ENCODE data around the gene TRIM71. TPM values are rescaled to one million over a fixed set of nuclear protein-coding genes. Genes with fewer than 3 reads are reported as not detected.

The TRIM71 gene
- total RNA-seq, 1 donor from 2014 or later = 117 TPM

- Mint-ChIP-seq H3K4me3 (ENCODE audit: unreplicated experiment) (peak overlapping the region; percentile 75), H3K27ac (ENCODE audit: unreplicated experiment) (peak overlapping the region; percentile 82), H3K27me3 (ENCODE audit: unreplicated experiment) (peaks cover 11% of the 10 kb centered on the region), H3K36me3 (ENCODE audit: unreplicated experiment) (no peaks in the 10 kb centered on the region), H3K4me1 (ENCODE audit: low read depth, unreplicated experiment) (peaks cover 80% of the 10 kb centered on the region), H3K9me3 (ENCODE audit: unreplicated experiment) (peaks cover 27% of the 10 kb centered on the region)
- DNase-seq = no peak
- no peak for TF ChIP-seq CTCF (IDR thresholded peaks at IDR 0.05; ENCODE audit: partially characterized antibody, unreplicated experiment)
Observed at GRCh38 chr3:32852146-32852545, 34.3 kb downstream of the TRIM71 start.

- no peak overlapping the region for H3K4me3 Mint-ChIP-seq (ENCODE audit: unreplicated experiment)
- no peaks in the 10 kb centered on the region for H3K36me3 Mint-ChIP-seq (ENCODE audit: unreplicated experiment)
- no peak for DNase-seq
- peaks cover 66% of the 10 kb centered on the region for H3K4me1 Mint-ChIP-seq (ENCODE audit: low read depth, unreplicated experiment)
- TF ChIP-seq CTCF (IDR thresholded peaks at IDR 0.05; ENCODE audit: partially characterized antibody, unreplicated experiment) = no peak
- no peak overlapping the region for H3K27ac Mint-ChIP-seq (ENCODE audit: unreplicated experiment)
- peaks cover 11% of the 10 kb centered on the region for H3K27me3 Mint-ChIP-seq (ENCODE audit: unreplicated experiment)
- peaks cover 27% of the 10 kb centered on the region for H3K9me3 Mint-ChIP-seq (ENCODE audit: unreplicated experiment)
Observed at GRCh38 chr3:32855350-32855953, 37.7 kb downstream of the TRIM71 start.

GRCh38 chr3:32856355-32856889, 38.6 kb downstream of the TRIM71 start:
- Mint-ChIP-seq H3K27me3 (ENCODE audit: unreplicated experiment) (peaks cover 11% of the 10 kb centered on the region), H3K4me3 (ENCODE audit: unreplicated experiment) (no peak overlapping the region), H3K36me3 (ENCODE audit: unreplicated experiment) (no peaks in the 10 kb centered on the region), H3K27ac (ENCODE audit: unreplicated experiment) (peak overlapping the region; percentile 18), H3K4me1 (ENCODE audit: low read depth, unreplicated experiment) (peaks cover 57% of the 10 kb centered on the region), H3K9me3 (ENCODE audit: unreplicated experiment) (peaks cover 23% of the 10 kb centered on the region)
- no peak for TF ChIP-seq CTCF (IDR thresholded peaks at IDR 0.05; ENCODE audit: partially characterized antibody, unreplicated experiment)
- DNase-seq = no peak

GRCh38 chr3:32856901-32857507, 39.2 kb downstream of the TRIM71 start:
- no peak for DNase-seq
- H3K36me3 Mint-ChIP-seq (ENCODE audit: unreplicated experiment) = no peaks in the 10 kb centered on the region
- H3K27me3 Mint-ChIP-seq (ENCODE audit: unreplicated experiment) = peaks cover 6% of the 10 kb centered on the region
- H3K4me3 Mint-ChIP-seq (ENCODE audit: unreplicated experiment) = no peak overlapping the region
- peaks cover 57% of the 10 kb centered on the region for H3K4me1 Mint-ChIP-seq (ENCODE audit: low read depth, unreplicated experiment)
- peaks cover 25% of the 10 kb centered on the region for H3K9me3 Mint-ChIP-seq (ENCODE audit: unreplicated experiment)
- no peak for TF ChIP-seq CTCF (IDR thresholded peaks at IDR 0.05; ENCODE audit: partially characterized antibody, unreplicated experiment)
- peak overlapping the region; percentile 18 for H3K27ac Mint-ChIP-seq (ENCODE audit: unreplicated experiment)

GRCh38 chr3:32857921-32858320, 40.1 kb downstream of the TRIM71 start:
- peaks cover 58% of the 10 kb centered on the region for H3K4me1 Mint-ChIP-seq (ENCODE audit: low read depth, unreplicated experiment)
- H3K36me3 Mint-ChIP-seq (ENCODE audit: unreplicated experiment) = no peaks in the 10 kb centered on the region
- TF ChIP-seq CTCF (IDR thresholded peaks at IDR 0.05; ENCODE audit: partially characterized antibody, unreplicated experiment) = no peak
- H3K9me3 Mint-ChIP-seq (ENCODE audit: unreplicated experiment) = peaks cover 21% of the 10 kb centered on the region
- no peak overlapping the region for H3K4me3 Mint-ChIP-seq (ENCODE audit: unreplicated experiment)
- peaks cover 4% of the 10 kb centered on the region for H3K27me3 Mint-ChIP-seq (ENCODE audit: unreplicated experiment)
- H3K27ac Mint-ChIP-seq (ENCODE audit: unreplicated experiment) = no peak overlapping the region
- no peak for DNase-seq
